ENCODE measurements around the gene HNRNPA1L2. TPM values are rescaled to one million over a fixed set of nuclear protein-coding genes. Genes with fewer than 3 reads are reported as not detected.
"Not testable (repeated sequence)": the region's sequence is repeated elsewhere in the genome, so short reads cannot be mapped to it uniquely, and the experiment has no call there.

HNRNPA1L2 gene
- total RNA-seq, 2 experiments from 2014 or later: 7.4 to 9.7 TPM

GRCh38 chr13:52659340-52659739 lies 17.1 kb downstream of the HNRNPA1L2 start:
- H3K36me3 Mint-ChIP-seq: peaks cover 22% of the 10 kb centered on the region
- H3K4me1 Mint-ChIP-seq: peaks cover 3% of the 10 kb centered on the region
- no peak overlapping the region for H3K27ac Mint-ChIP-seq
- ATAC-seq (no peak), DNase-seq (no peak)
- no peak overlapping the region for H3K4me3 Mint-ChIP-seq
- CTCF ChIA-PET: no interaction called here
- no peaks in the 10 kb centered on the region for H3K9me3 Mint-ChIP-seq (ENCODE audit: low read depth)
- no peaks in the 10 kb centered on the region for H3K27me3 Mint-ChIP-seq

GRCh38 chr13:52664272-52664671 lies 22.0 kb downstream of the HNRNPA1L2 start:
- no peaks in the 10 kb centered on the region for H3K9me3 Mint-ChIP-seq (ENCODE audit: low read depth)
- H3K36me3 Mint-ChIP-seq: peaks cover 34% of the 10 kb centered on the region
- CTCF ChIA-PET: interaction anchor here (0.7 to 2.9 kb wide), 8 partner anchors 11 to 487 kb away, joined by 3 to 28 read pairs (median 4); partner anchors contain the start of gene SUGT1
- H3K4me3 Mint-ChIP-seq: no peak overlapping the region
- H3K27ac Mint-ChIP-seq: no peak overlapping the region
- no peaks in the 10 kb centered on the region for H3K27me3 Mint-ChIP-seq
- DNase-seq (no peak), ATAC-seq (no peak)
- peaks cover 5% of the 10 kb centered on the region for H3K4me1 Mint-ChIP-seq

GRCh38 chr13:52665325-52665724 lies 23.1 kb downstream of the HNRNPA1L2 start:
- Mint-ChIP-seq H3K27me3 (no peaks in the 10 kb centered on the region), H3K4me3 (no peak overlapping the region), H3K4me1 (peaks cover 3% of the 10 kb centered on the region), H3K36me3 (peaks cover 28% of the 10 kb centered on the region), H3K27ac (no peak overlapping the region), H3K9me3 (ENCODE audit: low read depth) (no peaks in the 10 kb centered on the region)
- DNase-seq (no peak), ATAC-seq (peak; percentile 60)
- CTCF ChIA-PET: interaction anchor here (0.9 to 2.9 kb wide), 16 partner anchors 8 to 486 kb away, joined by 3 to 28 read pairs (median 3); partner anchors contain the start of gene SUGT1

GRCh38 chr13:52669677-52670076 lies 27.4 kb downstream of the HNRNPA1L2 start:
- Mint-ChIP-seq H3K4me1 (peaks cover 2% of the 10 kb centered on the region), H3K27ac (no peak overlapping the region), H3K27me3 (no peaks in the 10 kb centered on the region), H3K36me3 (peaks cover 20% of the 10 kb centered on the region), H3K4me3 (no peak overlapping the region), H3K9me3 (ENCODE audit: low read depth) (no peaks in the 10 kb centered on the region)
- DNase-seq: no peak
- no peak for ATAC-seq
- CTCF ChIA-PET: no interaction called here

GRCh38 chr13:52670726-52671125 lies 28.5 kb downstream of the HNRNPA1L2 start:
- Mint-ChIP-seq H3K27ac (no peak overlapping the region), H3K27me3 (no peaks in the 10 kb centered on the region), H3K36me3 (peaks cover 16% of the 10 kb centered on the region), H3K4me1 (peaks cover 4% of the 10 kb centered on the region), H3K4me3 (no peak overlapping the region), H3K9me3 (ENCODE audit: low read depth) (no peaks in the 10 kb centered on the region)
- DNase-seq: no peak
- CTCF ChIA-PET: no interaction called here
- no peak for ATAC-seq

GRCh38 chr13:52673465-52673864 lies 31.2 kb downstream of the HNRNPA1L2 start:
- Mint-ChIP-seq H3K36me3 (peaks cover 21% of the 10 kb centered on the region), H3K27ac (no peak overlapping the region), H3K4me1 (peaks cover 4% of the 10 kb centered on the region), H3K9me3 (ENCODE audit: low read depth) (no peaks in the 10 kb centered on the region), H3K4me3 (no peak overlapping the region), H3K27me3 (no peaks in the 10 kb centered on the region)
- CTCF ChIA-PET: no interaction called here
- DNase-seq: no peak
- ATAC-seq: no peak

- ATAC-seq (no peak), DNase-seq (no peak)
- peaks cover 2% of the 10 kb centered on the region for H3K4me1 Mint-ChIP-seq
- H3K36me3 Mint-ChIP-seq: peaks cover 33% of the 10 kb centered on the region
- no peaks in the 10 kb centered on the region for H3K27me3 Mint-ChIP-seq
- CTCF ChIA-PET: interaction anchor here (1.4 kb wide), 1 partner anchor 13 kb away, joined by 4 read pairs; no protein-coding TSS in a partner anchor
- H3K27ac Mint-ChIP-seq: no peak overlapping the region
- no peaks in the 10 kb centered on the region for H3K9me3 Mint-ChIP-seq (ENCODE audit: low read depth)
- H3K4me3 Mint-ChIP-seq: no peak overlapping the region
These were observed 35.6 kb downstream of the HNRNPA1L2 start for GRCh38 chr13:52677823-52678222.

- H3K27me3 Mint-ChIP-seq, CTCF ChIA-PET: not testable (repeated sequence)
These were observed 43.6 kb downstream of the HNRNPA1L2 start for GRCh38 chr13:52685806-52686205.

GRCh38 chr13:52686376-52686775 lies 44.1 kb downstream of the HNRNPA1L2 start:
- no peak overlapping the region for H3K27ac Mint-ChIP-seq
- CTCF ChIA-PET: interaction anchor here (0.6 kb wide), 1 partner anchor 13 kb away, joined by 3 read pairs; no protein-coding TSS in a partner anchor
- DNase-seq: no peak
- no peaks in the 10 kb centered on the region for H3K4me1 Mint-ChIP-seq
- no peaks in the 10 kb centered on the region for H3K27me3 Mint-ChIP-seq
- H3K4me3 Mint-ChIP-seq: no peak overlapping the region
- ATAC-seq: no peak
- H3K36me3 Mint-ChIP-seq: peaks cover 40% of the 10 kb centered on the region
- no peaks in the 10 kb centered on the region for H3K9me3 Mint-ChIP-seq (ENCODE audit: low read depth)

More at GRCh38 chr13:52685806-52686205, 43.6 kb downstream of the HNRNPA1L2 start:
- H3K4me1 Mint-ChIP-seq; DNase-seq; H3K4me3 Mint-ChIP-seq; ATAC-seq; H3K27ac Mint-ChIP-seq; H3K9me3 Mint-ChIP-seq (ENCODE audit: low read depth): not testable (repeated sequence)
- peaks cover 38% of the 10 kb centered on the region for H3K36me3 Mint-ChIP-seq

Other genes with a start within 250 kb of the HNRNPA1L2 start
- under 1 TPM; 0.26 TPM for gene THSD1, start 236.3 kb upstream of the HNRNPA1L2 start, total RNA-seq
- gene VPS36, start 191.8 kb upstream of the HNRNPA1L2 start, total RNA-seq: 10 to 100 TPM; 42.5 to 46.7 TPM
- gene CKAP2, start 187.0 kb upstream of the HNRNPA1L2 start, total RNA-seq: 10 to 100 TPM; 63.7 to 71.7 TPM
- gene SUGT1, start 10.4 kb downstream of the HNRNPA1L2 start, total RNA-seq: 10 to 100 TPM; 42.8 to 51.8 TPM
- gene CNMD, start 97.4 kb downstream of the HNRNPA1L2 start, total RNA-seq: not detected
- not detected for gene PCDH8, start 206.2 kb downstream of the HNRNPA1L2 start, total RNA-seq